ENCODE data around the gene TEAD4.

Gene TEAD4

DNA sequence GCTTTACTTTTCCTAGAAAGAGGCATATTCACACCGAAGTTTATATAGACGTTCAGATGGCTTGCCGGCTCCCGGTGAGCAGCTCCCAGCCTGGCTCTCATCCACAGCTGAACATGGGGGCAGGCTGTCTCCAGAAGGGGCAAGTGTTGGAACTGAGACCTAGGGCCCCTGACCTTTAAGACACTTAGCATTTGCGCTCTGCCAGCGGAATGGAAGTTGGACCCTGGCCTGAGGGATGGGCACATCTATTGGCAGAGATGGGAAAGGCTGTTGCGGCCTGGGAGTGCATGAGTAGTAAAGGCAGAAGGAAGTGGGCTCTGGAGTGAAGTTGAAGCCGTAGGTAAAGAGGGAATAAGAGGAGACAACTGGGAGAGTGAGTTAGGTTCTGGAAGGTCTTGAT is 63.8 kb downstream of the TEAD4 start:
- Histone ChIP-seq H3K36me3 (ENCODE audit: insufficient read depth, low read length) (no peaks in the 10 kb centered on the region), H3K4me2 (ENCODE audit: insufficient read depth, low read length) (no peak overlapping the region), H3K4me3 (ENCODE audit: low read depth in 1 of 2, low read length in 2 of 2) (no peak overlapping the region), H4K20me1 (ENCODE audit: insufficient read depth, low read length) (no peaks in the 10 kb centered on the region), H3K9ac (ENCODE audit: low read depth, low read length) (no peak overlapping the region), H3K79me2 (ENCODE audit: insufficient read depth, low read length) (no peaks in the 10 kb centered on the region), H3K27me3 (ENCODE audit: insufficient read depth, low read length, poor library complexity) (peaks cover 12% of the 10 kb centered on the region), H2AFZ (ENCODE audit: low read depth, low read length) (no peak overlapping the region), H3K4me1 (ENCODE audit: insufficient read depth, low read length) (no peaks in the 10 kb centered on the region), H3K27ac (ENCODE audit: low read length) (no peak overlapping the region), H3K9me3 (ENCODE audit: insufficient read depth, low read length, severe bottlenecking) (no peaks in the 10 kb centered on the region)
- no peak for DNase-seq
- ATAC-seq (ENCODE audit: insufficient read depth, low read depth) = no peak
- TF ChIP-seq, protein P1, sequence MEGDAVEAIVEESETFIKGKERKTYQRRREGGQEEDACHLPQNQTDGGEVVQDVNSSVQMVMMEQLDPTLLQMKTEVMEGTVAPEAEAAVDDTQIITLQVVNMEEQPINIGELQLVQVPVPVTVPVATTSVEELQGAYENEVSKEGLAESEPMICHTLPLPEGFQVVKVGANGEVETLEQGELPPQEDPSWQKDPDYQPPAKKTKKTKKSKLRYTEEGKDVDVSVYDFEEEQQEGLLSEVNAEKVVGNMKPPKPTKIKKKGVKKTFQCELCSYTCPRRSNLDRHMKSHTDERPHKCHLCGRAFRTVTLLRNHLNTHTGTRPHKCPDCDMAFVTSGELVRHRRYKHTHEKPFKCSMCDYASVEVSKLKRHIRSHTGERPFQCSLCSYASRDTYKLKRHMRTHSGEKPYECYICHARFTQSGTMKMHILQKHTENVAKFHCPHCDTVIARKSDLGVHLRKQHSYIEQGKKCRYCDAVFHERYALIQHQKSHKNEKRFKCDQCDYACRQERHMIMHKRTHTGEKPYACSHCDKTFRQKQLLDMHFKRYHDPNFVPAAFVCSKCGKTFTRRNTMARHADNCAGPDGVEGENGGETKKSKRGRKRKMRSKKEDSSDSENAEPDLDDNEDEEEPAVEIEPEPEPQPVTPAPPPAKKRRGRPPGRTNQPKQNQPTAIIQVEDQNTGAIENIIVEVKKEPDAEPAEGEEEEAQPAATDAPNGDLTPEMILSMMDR (IDR thresholded peaks at IDR 0.05; ENCODE audit: borderline replicate concordance, extremely low read depth, low read length, poor library complexity, severe bottlenecking) = no peak
- no peak for TF ChIP-seq EZH2 (IDR thresholded peaks at IDR 0.05; ENCODE audit: borderline replicate concordance, low read depth, low read length, severe bottlenecking)

DNA sequence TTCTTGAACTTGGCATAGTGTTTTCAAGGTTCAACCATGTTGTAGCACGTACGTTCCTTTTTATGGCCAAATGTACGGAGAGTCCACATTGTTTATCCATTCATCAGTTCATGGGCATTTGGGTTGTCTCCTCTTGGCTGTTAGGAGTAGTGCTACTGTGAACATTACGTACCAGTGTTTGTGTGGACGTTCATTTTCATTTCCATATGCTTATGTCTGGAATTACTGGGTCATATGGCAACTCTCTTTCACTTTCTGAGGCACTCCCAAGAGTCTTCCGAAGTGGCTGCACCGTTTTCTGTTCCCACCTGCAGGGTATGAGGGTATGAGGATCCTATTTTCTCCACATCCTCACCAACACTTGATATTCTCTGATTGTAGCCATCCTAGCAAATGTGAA is 68.9 kb downstream of the TEAD4 start:
- Histone ChIP-seq H3K27ac (ENCODE audit: low read length) (no peak overlapping the region), H3K27me3 (ENCODE audit: insufficient read depth, low read length, poor library complexity) (peaks cover 18% of the 10 kb centered on the region), H3K4me3 (ENCODE audit: low read depth in 1 of 2, low read length in 2 of 2) (no peak overlapping the region), H3K9me3 (ENCODE audit: insufficient read depth, low read length, severe bottlenecking) (no peaks in the 10 kb centered on the region), H3K4me2 (ENCODE audit: insufficient read depth, low read length) (no peak overlapping the region), H3K79me2 (ENCODE audit: insufficient read depth, low read length) (no peaks in the 10 kb centered on the region), H2AFZ (ENCODE audit: low read depth, low read length) (no peak overlapping the region), H3K36me3 (ENCODE audit: insufficient read depth, low read length) (no peaks in the 10 kb centered on the region), H3K4me1 (ENCODE audit: insufficient read depth, low read length) (no peaks in the 10 kb centered on the region), H3K9ac (ENCODE audit: low read depth, low read length) (no peak overlapping the region), H4K20me1 (ENCODE audit: insufficient read depth, low read length) (no peaks in the 10 kb centered on the region)
- no peak for DNase-seq
- no peak for TF ChIP-seq EZH2 (IDR thresholded peaks at IDR 0.05; ENCODE audit: borderline replicate concordance, low read depth, low read length, severe bottlenecking)
- TF ChIP-seq, protein P1 (IDR thresholded peaks at IDR 0.05; ENCODE audit: borderline replicate concordance, extremely low read depth, low read length, poor library complexity, severe bottlenecking) = no peak
- no peak for ATAC-seq (ENCODE audit: insufficient read depth, low read depth)

DNA sequence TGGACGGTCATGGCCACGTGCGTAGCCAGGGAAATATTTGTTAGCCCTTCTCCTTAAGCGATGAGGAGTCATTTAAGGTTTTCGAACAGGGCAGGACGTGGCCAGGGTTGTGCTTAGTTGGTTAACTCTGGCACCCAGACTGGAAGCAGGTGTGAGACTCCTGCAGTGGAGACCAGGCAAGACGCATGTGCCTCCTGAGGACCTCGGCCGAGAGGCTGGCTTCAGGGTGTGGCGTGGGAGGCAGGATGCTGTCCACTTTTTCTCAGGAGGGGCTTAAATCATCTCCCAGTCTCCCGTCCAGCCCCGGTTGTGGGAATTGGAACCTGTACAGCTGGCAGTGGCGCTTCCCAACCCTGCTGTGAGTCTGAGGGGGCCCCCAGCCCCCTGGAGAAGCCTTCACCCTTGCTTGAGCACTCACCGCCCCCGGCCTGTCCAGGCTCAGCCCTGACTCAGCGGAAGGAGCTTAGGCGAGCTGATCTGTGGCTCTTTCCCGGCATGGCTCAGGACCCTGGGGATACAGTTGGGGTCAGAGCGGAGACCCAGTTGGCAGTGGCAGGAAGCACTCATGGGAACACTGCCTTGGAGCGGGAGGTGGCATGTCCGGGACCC is 71.7 kb downstream of the TEAD4 start:
- Histone ChIP-seq H3K9me3 (ENCODE audit: insufficient read depth, low read length, severe bottlenecking) (no peaks in the 10 kb centered on the region), H3K36me3 (ENCODE audit: insufficient read depth, low read length) (no peaks in the 10 kb centered on the region), H3K4me1 (ENCODE audit: insufficient read depth, low read length) (no peaks in the 10 kb centered on the region), H4K20me1 (ENCODE audit: insufficient read depth, low read length) (no peaks in the 10 kb centered on the region), H2AFZ (ENCODE audit: low read depth, low read length) (no peak overlapping the region), H3K79me2 (ENCODE audit: insufficient read depth, low read length) (no peaks in the 10 kb centered on the region), H3K4me2 (ENCODE audit: insufficient read depth, low read length) (no peak overlapping the region), H3K9ac (ENCODE audit: low read depth, low read length) (no peak overlapping the region), H3K27ac (ENCODE audit: low read length) (no peak overlapping the region), H3K4me3 (ENCODE audit: low read depth in 1 of 2, low read length in 2 of 2) (no peak overlapping the region), H3K27me3 (ENCODE audit: insufficient read depth, low read length, poor library complexity) (peaks cover 17% of the 10 kb centered on the region)
- DNase-seq (no peak), ATAC-seq (ENCODE audit: insufficient read depth, low read depth) (no peak)
- TF ChIP-seq, protein P1 (IDR thresholded peaks at IDR 0.05; ENCODE audit: borderline replicate concordance, extremely low read depth, low read length, poor library complexity, severe bottlenecking) = no peak
- no peak for TF ChIP-seq EZH2 (IDR thresholded peaks at IDR 0.05; ENCODE audit: borderline replicate concordance, low read depth, low read length, severe bottlenecking)
